NCI-H2196 treated with DMSO at 0.1 percent for 48 hours (cell line): ENCODE measurements around the gene KCNJ6.
"Not testable (repeated sequence)": the region's sequence is repeated elsewhere in the genome, so short reads cannot be mapped to it uniquely, and the experiment has no call there.

Source experiments
- DNase-seq: peaks from one replicate; lab custom pipeline; 2025; ENCODE audit not compliant: unreplicated experiment; lab: John Stamatoyannopoulos, UW

The KCNJ6 gene

GRCh38 chr21:37579356-37579755 is 336.9 kb downstream of the KCNJ6 start:
- DNase-seq = no peak

GRCh38 chr21:37578471-37579126 is 337.7 kb downstream of the KCNJ6 start:
- no peak for DNase-seq

GRCh38 chr21:37576929-37577328 is 339.3 kb downstream of the KCNJ6 start:
- not testable (repeated sequence) for DNase-seq

GRCh38 chr21:37575580-37575979 is 340.7 kb downstream of the KCNJ6 start:
- no peak for DNase-seq

- no peak for DNase-seq
These were observed 341.5 kb downstream of the KCNJ6 start for GRCh38 chr21:37574751-37575150.

- no peak for DNase-seq
These were observed 341.9 kb downstream of the KCNJ6 start for GRCh38 chr21:37574316-37574715.

GRCh38 chr21:37571442-37571841 is 344.8 kb downstream of the KCNJ6 start:
- no peak for DNase-seq

- no peak for DNase-seq
These were observed 347.3 kb downstream of the KCNJ6 start for GRCh38 chr21:37568916-37569315.

GRCh38 chr21:37568415-37568814 is 347.8 kb downstream of the KCNJ6 start:
- no peak for DNase-seq

- no peak for DNase-seq
These were observed 349.3 kb downstream of the KCNJ6 start for GRCh38 chr21:37566790-37567615.

- no peak for DNase-seq
These were observed 350.6 kb downstream of the KCNJ6 start for GRCh38 chr21:37565530-37566223.

GRCh38 chr21:37564924-37565529 is 351.2 kb downstream of the KCNJ6 start:
- DNase-seq = peak; percentile 14

- peak; percentile 81 for DNase-seq
These were observed 351.8 kb downstream of the KCNJ6 start for GRCh38 chr21:37564341-37564923.

- peak; percentile 84 for DNase-seq
These were observed 352.5 kb downstream of the KCNJ6 start for GRCh38 chr21:37563641-37564340.

- DNase-seq = no peak
These were observed 353.2 kb downstream of the KCNJ6 start for GRCh38 chr21:37562920-37563640.

GRCh38 chr21:37561941-37562919 is 354.0 kb downstream of the KCNJ6 start:
- DNase-seq = no peak

GRCh38 chr21:37561506-37561905 is 354.8 kb downstream of the KCNJ6 start:
- no peak for DNase-seq

- DNase-seq = no peak
These were observed 355.9 kb downstream of the KCNJ6 start for GRCh38 chr21:37560385-37560784.
